Stimulated activated CD8-positive, alpha-beta memory T cell treated with anti-CD3 and anti-CD28 coated beads, Interleukin-12 subunit alpha, Interleukin-12 subunit beta, amount 100 ng/mL, for 4 hours (primary cell): ENCODE data around the gene NRG2.

Experiments
- DNase-seq: peaks from one replicate; pipeline ENCODE4 v3.0.0-alpha.2; 2020; ENCODE audit warnings: low read depth

NRG2 gene

GRCh38 chr5:139838381-139839197 is 204.5 kb downstream of the NRG2 start:
- DNase-seq: no peak

GRCh38 chr5:139837711-139838380 is 205.3 kb downstream of the NRG2 start:
- no peak for DNase-seq

- no peak for DNase-seq
These were observed 206.5 kb downstream of the NRG2 start for GRCh38 chr5:139836469-139837208.

- DNase-seq: no peak
These were observed 207.4 kb downstream of the NRG2 start for GRCh38 chr5:139835656-139836055.

- DNase-seq: no peak
These were observed 209.6 kb downstream of the NRG2 start for GRCh38 chr5:139833525-139833924.

- DNase-seq: no peak
These were observed 211.5 kb downstream of the NRG2 start for GRCh38 chr5:139831624-139832023.

- no peak for DNase-seq
These were observed 213.6 kb downstream of the NRG2 start for GRCh38 chr5:139829471-139829870.

- no peak for DNase-seq
These were observed 214.7 kb downstream of the NRG2 start for GRCh38 chr5:139828207-139828895.

- DNase-seq: no peak
These were observed 217.4 kb downstream of the NRG2 start for GRCh38 chr5:139825690-139826089.

- DNase-seq: no peak
These were observed 219.2 kb downstream of the NRG2 start for GRCh38 chr5:139823757-139824355.

GRCh38 chr5:139822553-139823425 is 220.3 kb downstream of the NRG2 start:
- no peak for DNase-seq

GRCh38 chr5:139821806-139822552 is 221.1 kb downstream of the NRG2 start:
- no peak for DNase-seq

GRCh38 chr5:139820606-139821005 is 222.5 kb downstream of the NRG2 start:
- DNase-seq: no peak

GRCh38 chr5:139820130-139820529 is 223.0 kb downstream of the NRG2 start:
- DNase-seq: no peak

GRCh38 chr5:139817970-139818369 is 225.1 kb downstream of the NRG2 start:
- DNase-seq: no peak

- DNase-seq: no peak
These were observed 225.7 kb downstream of the NRG2 start for GRCh38 chr5:139817362-139817761.

- DNase-seq: no peak
These were observed 226.5 kb downstream of the NRG2 start for GRCh38 chr5:139816566-139816965.

- no peak for DNase-seq
These were observed 228.3 kb downstream of the NRG2 start for GRCh38 chr5:139814704-139815280.

- no peak for DNase-seq
These were observed 228.9 kb downstream of the NRG2 start for GRCh38 chr5:139814191-139814601.
